ENCODE measurements around the gene RAP1GAP2.

Gene RAP1GAP2

GRCh38 chr17:2952174-2952845 lies 156.1 kb downstream of the RAP1GAP2 start:
- DNase-seq: no peak

- DNase-seq: no peak
These were observed 158.7 kb downstream of the RAP1GAP2 start for GRCh38 chr17:2954898-2955445.

- no peak for DNase-seq
These were observed 159.8 kb downstream of the RAP1GAP2 start for GRCh38 chr17:2955931-2956582.

- DNase-seq: no peak
These were observed 161.5 kb downstream of the RAP1GAP2 start for GRCh38 chr17:2957631-2958286.

GRCh38 chr17:2958706-2959222 lies 162.5 kb downstream of the RAP1GAP2 start:
- no peak for DNase-seq

- no peak for DNase-seq
These were observed 163.3 kb downstream of the RAP1GAP2 start for GRCh38 chr17:2959371-2960130.

- DNase-seq: no peak
These were observed 165.2 kb downstream of the RAP1GAP2 start for GRCh38 chr17:2961446-2961845.

GRCh38 chr17:2962236-2962635 lies 166.0 kb downstream of the RAP1GAP2 start:
- DNase-seq: no peak

- no peak for DNase-seq
These were observed 166.5 kb downstream of the RAP1GAP2 start for GRCh38 chr17:2962729-2963128.

- DNase-seq: no peak
These were observed 167.2 kb downstream of the RAP1GAP2 start for GRCh38 chr17:2963332-2964027.

GRCh38 chr17:2964028-2964356 lies 167.8 kb downstream of the RAP1GAP2 start:
- no peak for DNase-seq

- DNase-seq: no peak
These were observed 168.1 kb downstream of the RAP1GAP2 start for GRCh38 chr17:2964370-2964769.

- DNase-seq: no peak
These were observed 168.6 kb downstream of the RAP1GAP2 start for GRCh38 chr17:2964831-2965230.

- no peak for DNase-seq
These were observed 169.7 kb downstream of the RAP1GAP2 start for GRCh38 chr17:2965621-2966595.

GRCh38 chr17:2967515-2967914 lies 171.3 kb downstream of the RAP1GAP2 start:
- DNase-seq: no peak

- DNase-seq: no peak
These were observed 175.6 kb downstream of the RAP1GAP2 start for GRCh38 chr17:2971851-2972250.

GRCh38 chr17:2972749-2973148 lies 176.5 kb downstream of the RAP1GAP2 start:
- DNase-seq: no peak

GRCh38 chr17:2974347-2974746 lies 178.1 kb downstream of the RAP1GAP2 start:
- DNase-seq: no peak

- no peak for DNase-seq
These were observed 179.3 kb downstream of the RAP1GAP2 start for GRCh38 chr17:2975469-2975958.

- no peak for DNase-seq
These were observed 180.9 kb downstream of the RAP1GAP2 start for GRCh38 chr17:2977157-2977556.

GRCh38 chr17:2978116-2978515 lies 181.9 kb downstream of the RAP1GAP2 start:
- DNase-seq: no peak

Data from stimulated activated CD4-positive, alpha-beta T cell treated with anti-CD3 and anti-CD28 coated beads, Interleukin-4, amount 100 ng/mL, for 4 hours (primary cell).